Measurements from ENCODE around the gene ENDOV. TPM values are rescaled to one million over a fixed set of nuclear protein-coding genes. Genes with fewer than 3 reads are reported as not detected.

Gene ENDOV
- total and polyA plus RNA-seq, 2 experiments from 2014 or later = 21.2 to 33.8 TPM

DNA sequence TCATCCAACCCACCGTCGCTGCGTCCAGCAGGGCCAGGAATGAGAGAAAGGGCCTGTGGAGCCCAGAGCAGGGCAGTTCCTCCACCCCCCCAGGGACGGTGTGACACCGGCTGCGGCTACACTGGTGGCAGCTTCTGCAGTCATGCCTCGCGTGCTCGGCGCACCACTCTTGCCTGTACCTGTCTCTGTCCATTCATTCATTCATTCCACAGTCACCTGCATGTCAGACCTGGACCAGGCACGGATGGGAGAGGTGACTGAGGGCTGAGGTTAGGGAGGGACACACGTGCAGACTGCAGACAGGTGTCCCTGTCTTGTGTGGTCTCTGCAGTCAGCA lies 27.3 kb downstream of the ENDOV start:
- H2AFZ ChIP-seq = no peak overlapping the region
- no peaks in the 10 kb centered on the region for H4K20me1 ChIP-seq (ENCODE audit: insufficient read depth, poor library complexity, severe bottlenecking)
- peaks cover 3% of the 10 kb centered on the region for H3K27me3 ChIP-seq
- H3K79me2 ChIP-seq = no peaks in the 10 kb centered on the region
- TF ChIP-seq EZH2 (IDR thresholded peaks at IDR 0.05; ENCODE audit: borderline replicate concordance) = no peak
- TF ChIP-seq CTCF (IDR thresholded peaks at IDR 0.05; ENCODE audit: poor library complexity) = no peak
- no peak overlapping the region for H3K4me3 ChIP-seq
- H3K9me2 ChIP-seq (replicated peaks; ENCODE audit: insufficient read depth) = no peaks in the 10 kb centered on the region
- H3K27ac ChIP-seq = no peak overlapping the region
- no peak overlapping the region for H3K4me2 ChIP-seq
- no peaks in the 10 kb centered on the region for H3K36me3 ChIP-seq (replicated peaks; ENCODE audit: insufficient read depth, low read depth)
- no peaks in the 10 kb centered on the region for H3K9me3 ChIP-seq (ENCODE audit: low read depth)
- WGBS (ENCODE audit: low lambda C conversion rate, missing lambda C conversion rate) = 93% methylated on average over 12 of the region's 12 CpGs
- no peak for DNase-seq (ENCODE audit: low spot score)
- H3K4me1 ChIP-seq (ENCODE audit: insufficient read depth) = no peaks in the 10 kb centered on the region

- Histone ChIP-seq H3K9me3 (ENCODE audit: low read depth) (no peaks in the 10 kb centered on the region), H3K79me2 (no peaks in the 10 kb centered on the region), H4K20me1 (ENCODE audit: insufficient read depth, poor library complexity, severe bottlenecking) (no peaks in the 10 kb centered on the region), H3K27me3 (peaks cover 3% of the 10 kb centered on the region), H3K27ac (no peak overlapping the region), H3K4me3 (no peak overlapping the region), H3K9me2 (replicated peaks; ENCODE audit: insufficient read depth) (no peaks in the 10 kb centered on the region), H3K4me1 (ENCODE audit: insufficient read depth) (no peaks in the 10 kb centered on the region), H3K4me2 (no peak overlapping the region), H3K36me3 (replicated peaks; ENCODE audit: insufficient read depth, low read depth) (no peaks in the 10 kb centered on the region), H2AFZ (no peak overlapping the region)
- WGBS (ENCODE audit: low lambda C conversion rate, missing lambda C conversion rate) = 45% methylated on average over 4 of the region's 4 CpGs
- TF ChIP-seq EZH2phosphoT487 (IDR thresholded peaks at IDR 0.05; ENCODE audit: low read depth, severe bottlenecking, unreplicated experiment) (no peak), EZH2 (IDR thresholded peaks at IDR 0.05; ENCODE audit: borderline replicate concordance) (no peak), CTCF (IDR thresholded peaks at IDR 0.05; ENCODE audit: poor library complexity) (no peak)
- no peak for DNase-seq (ENCODE audit: low spot score)
These were observed 27.8 kb downstream of the ENDOV start for GRCh38 chr17:80442764-80443163.

- H3K27ac ChIP-seq = no peak overlapping the region
- H3K27me3 ChIP-seq = peaks cover 3% of the 10 kb centered on the region
- no peak overlapping the region for H3K4me3 ChIP-seq
- H3K79me2 ChIP-seq = no peaks in the 10 kb centered on the region
- no peak for TF ChIP-seq EZH2 (IDR thresholded peaks at IDR 0.05; ENCODE audit: borderline replicate concordance)
- no peak for TF ChIP-seq EZH2phosphoT487 (IDR thresholded peaks at IDR 0.05; ENCODE audit: low read depth, severe bottlenecking, unreplicated experiment)
- TF ChIP-seq CTCF (IDR thresholded peaks at IDR 0.05; ENCODE audit: poor library complexity) = no peak
- no peaks in the 10 kb centered on the region for H3K36me3 ChIP-seq (replicated peaks; ENCODE audit: insufficient read depth, low read depth)
- no peak overlapping the region for H3K4me2 ChIP-seq
- H3K9me3 ChIP-seq (ENCODE audit: low read depth) = no peaks in the 10 kb centered on the region
- DNase-seq (ENCODE audit: low spot score) = no peak
- H3K9me2 ChIP-seq (replicated peaks; ENCODE audit: insufficient read depth) = no peaks in the 10 kb centered on the region
- no peaks in the 10 kb centered on the region for H4K20me1 ChIP-seq (ENCODE audit: insufficient read depth, poor library complexity, severe bottlenecking)
- no peak overlapping the region for H2AFZ ChIP-seq
- 56% methylated on average over 12 of the region's 12 CpGs for WGBS (ENCODE audit: low lambda C conversion rate, missing lambda C conversion rate)
- H3K4me1 ChIP-seq (ENCODE audit: insufficient read depth) = no peaks in the 10 kb centered on the region
These were observed 28.5 kb downstream of the ENDOV start for GRCh38 chr17:80443498-80443897.

All from hepatocyte (in vitro differentiated cells).